Body of pancreas (tissue), 4 donors: ENCODE data around the gene KLC3. TPM values are rescaled to one million over a fixed set of nuclear protein-coding genes. Genes with fewer than 3 reads are reported as not detected.

Source experiments
- ATAC-seq: fragments of 150-250 bp; one replicate; pipeline ENCODE4 v1.9.1; 2016
- DNase-seq, 4 donors: peaks; one replicate each; pipeline ENCODE4 v3.0.0-alpha.2; 2019
- H3K27ac ChIP-seq, 4 donors: fragments of 200-600 bp; sonication (generic); 1 replicate in 3 of 4; 2 replicates in 1 of 4; pipeline versions ENCODE4 v1.5.1 to v1.6.1; 2016 to 2019; ENCODE audit warnings: mild to moderate bottlenecking in 1 of 4, mixed read lengths in 1 of 4, moderate library complexity in 1 of 4
- H3K27me3 ChIP-seq, 2 donors: fragments of 200-600 bp; sonication (generic); one replicate each; pipeline ENCODE4 v1.6.0; 2016; ENCODE audit warnings: mild to moderate bottlenecking in 1 of 2
- H3K36me3 ChIP-seq, 2 donors: fragments of 200-600 bp; sonication (generic); replicated peaks in 1 of 2; 2 replicates each; pipeline ENCODE4 v1.5.1; 2016; ENCODE audit warnings: low read depth in 2 of 2; ENCODE audit not compliant: insufficient read depth in 1 of 2
- H3K4me1 ChIP-seq: fragments of 200-600 bp; sonication (generic); one replicate; pipeline ENCODE4 v1.6.0; 2016
- H3K4me3 ChIP-seq, 2 donors: fragments of 200-600 bp; sonication (generic); 1 replicate in 1 of 2; 2 replicates in 1 of 2; pipeline ENCODE4 v1.5.1; 2016 to 2019
- H3K9me3 ChIP-seq, 3 donors: fragments of 200-600 bp; sonication (generic); 1 replicate in 2 of 3; 2 replicates in 1 of 3; pipeline ENCODE4 v1.5.1; 2016
- POLR2A ChIP-seq, 3 donors: fragments of 450-650 bp; IDR thresholded peaks; one replicate each; pipeline ENCODE4 v1.6.1; 2016; ENCODE audit warnings: antibody characterized with exemption in 3 of 3, mild to moderate bottlenecking in 2 of 3
- whole genome bisulfite sequencing, 2 donors: methylation state at CpG; one replicate each; pipeline ENCODE4 v1.1.5; 2017; 5-methylcytosine and 5-hydroxymethylcytosine counted together
- intact Hi-C: fragments of 100-400 bp; cut with DNase I; formaldehyde crosslinking; loops from one replicate; pipeline ENCODE4 v1.15.1; 2023
- total RNA-seq, 2 donors: library from RNA; depleted of rRNA; stranded (reverse); fragments of >200 nt; gene quantifications; one replicate each; pipeline ENCODE4 v1.1.0, GENCODE V29; 2016
- TF ChIP-seq, protein P1 (sequence below), 7 experiments: fragments of 450-650 bp in 4 of 7; fragments of 200-600 bp in 3 of 7; sonication (generic) in 3 of 7; IDR thresholded peaks; one replicate each; pipeline ENCODE4 v1.5.1; 2016 to 2019; ENCODE audit warnings: antibody characterized with exemption in 7 of 7

The KLC3 gene
- total RNA-seq, 2 donors from 2014 or later, result 1.3 to 11.7 TPM

DNA sequence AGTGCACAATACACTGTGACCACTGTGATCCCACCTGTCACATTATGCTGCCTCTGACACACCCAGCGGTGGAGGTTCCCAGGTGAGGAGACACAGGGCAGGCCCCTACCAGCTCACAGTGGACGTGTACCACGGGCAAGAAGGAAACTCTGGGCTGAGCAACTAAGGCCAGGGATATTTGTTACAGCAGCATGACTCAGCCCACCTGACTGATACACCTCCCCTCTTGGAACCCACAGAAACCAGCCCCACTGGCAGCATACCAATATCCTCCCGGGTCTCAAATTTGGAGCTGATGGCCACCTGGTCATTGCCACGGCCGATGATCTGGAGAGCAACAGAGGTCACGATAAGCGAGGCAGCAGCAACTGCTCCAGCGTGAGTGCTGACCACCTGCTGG lies 14.9 kb downstream of the KLC3 start:
- no peaks in the 10 kb centered on the region for H3K4me1 ChIP-seq
- ATAC-seq, result no peak
- no peak overlapping the region for H3K4me3 ChIP-seq
- DNase-seq, result no peak
- no peaks in the 10 kb centered on the region for H3K9me3 ChIP-seq
- H3K27ac ChIP-seq, result no peak overlapping the region
- no peaks in the 10 kb centered on the region for H3K27me3 ChIP-seq
- peaks cover 0 to 2% of the 10 kb centered on the region in 2 donors for H3K36me3 ChIP-seq
- intact Hi-C loops, result no loop called here
- TF ChIP-seq POLR2A (IDR thresholded peaks at IDR 0.05), result no peak
- TF ChIP-seq, protein P1, sequence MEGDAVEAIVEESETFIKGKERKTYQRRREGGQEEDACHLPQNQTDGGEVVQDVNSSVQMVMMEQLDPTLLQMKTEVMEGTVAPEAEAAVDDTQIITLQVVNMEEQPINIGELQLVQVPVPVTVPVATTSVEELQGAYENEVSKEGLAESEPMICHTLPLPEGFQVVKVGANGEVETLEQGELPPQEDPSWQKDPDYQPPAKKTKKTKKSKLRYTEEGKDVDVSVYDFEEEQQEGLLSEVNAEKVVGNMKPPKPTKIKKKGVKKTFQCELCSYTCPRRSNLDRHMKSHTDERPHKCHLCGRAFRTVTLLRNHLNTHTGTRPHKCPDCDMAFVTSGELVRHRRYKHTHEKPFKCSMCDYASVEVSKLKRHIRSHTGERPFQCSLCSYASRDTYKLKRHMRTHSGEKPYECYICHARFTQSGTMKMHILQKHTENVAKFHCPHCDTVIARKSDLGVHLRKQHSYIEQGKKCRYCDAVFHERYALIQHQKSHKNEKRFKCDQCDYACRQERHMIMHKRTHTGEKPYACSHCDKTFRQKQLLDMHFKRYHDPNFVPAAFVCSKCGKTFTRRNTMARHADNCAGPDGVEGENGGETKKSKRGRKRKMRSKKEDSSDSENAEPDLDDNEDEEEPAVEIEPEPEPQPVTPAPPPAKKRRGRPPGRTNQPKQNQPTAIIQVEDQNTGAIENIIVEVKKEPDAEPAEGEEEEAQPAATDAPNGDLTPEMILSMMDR (IDR thresholded peaks at IDR 0.05), result no peak
- 95 to 98% methylated on average over 6 of the region's 9 CpGs for WGBS, 2 donors

DNA sequence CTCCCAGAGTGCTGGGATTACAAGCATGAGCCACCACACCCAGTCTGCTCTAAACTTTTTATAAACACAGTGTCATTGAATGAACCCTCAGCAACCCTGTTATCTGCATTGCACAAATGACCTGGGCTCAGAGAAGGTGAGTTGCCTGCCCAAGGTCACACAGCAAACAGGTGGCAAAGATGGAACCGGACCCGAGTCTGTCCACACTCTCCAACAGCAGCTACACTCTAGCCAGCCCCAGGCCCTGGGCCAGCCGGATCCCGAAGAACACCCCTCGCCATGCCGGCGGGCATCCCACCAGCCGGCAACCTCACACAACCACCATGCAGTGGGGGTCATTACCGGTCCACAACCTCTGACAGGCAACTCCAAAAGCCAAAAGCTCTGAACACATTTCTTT lies 15.4 kb downstream of the KLC3 start:
- intact Hi-C loops, result no loop called here
- WGBS, 2 donors, result 96 to 100% methylated on average over 5 to 9 of the region's 9 CpGs
- H3K9me3 ChIP-seq, result no peaks in the 10 kb centered on the region
- no peak for ATAC-seq
- no peak overlapping the region for H3K27ac ChIP-seq
- no peak for DNase-seq
- H3K36me3 ChIP-seq, result peaks cover 0 to 2% of the 10 kb centered on the region in 2 donors
- no peaks in the 10 kb centered on the region for H3K4me1 ChIP-seq
- no peak overlapping the region for H3K4me3 ChIP-seq
- no peaks in the 10 kb centered on the region for H3K27me3 ChIP-seq
- TF ChIP-seq, protein P1 (IDR thresholded peaks at IDR 0.05), result no peak
- no peak for TF ChIP-seq POLR2A (IDR thresholded peaks at IDR 0.05)

DNA sequence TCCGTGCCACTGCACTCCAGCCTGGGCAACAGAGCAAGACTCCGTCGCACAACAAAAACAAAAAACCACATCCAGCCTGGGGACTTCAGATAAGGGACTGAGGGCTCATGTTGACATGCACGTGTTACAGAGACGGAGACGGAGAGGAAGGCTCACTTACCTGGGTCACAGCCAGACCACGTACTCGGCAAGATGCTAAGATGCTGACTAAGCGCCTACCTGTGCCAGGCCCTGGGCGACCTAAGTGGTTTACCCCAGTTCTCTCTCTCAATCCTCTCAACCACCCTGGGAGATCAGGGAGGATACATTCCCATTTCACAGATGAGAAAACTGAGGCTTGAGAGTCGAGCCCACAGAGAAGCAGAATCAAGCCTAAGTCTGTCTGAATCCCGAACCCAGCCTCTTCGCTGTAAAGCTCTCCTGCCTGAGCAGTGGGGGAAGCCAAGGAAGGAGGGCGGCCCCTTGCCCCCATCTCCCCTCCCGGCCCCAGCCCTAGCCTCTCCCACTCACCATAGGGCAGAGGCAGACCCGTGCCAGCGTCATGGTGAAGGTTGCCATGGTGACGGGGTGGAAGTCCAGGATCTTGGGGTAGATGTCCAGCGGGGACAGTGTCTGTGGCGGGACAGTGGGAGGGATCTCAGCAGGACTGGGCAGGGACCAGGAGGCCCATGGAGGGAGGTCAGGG lies 16.4 kb downstream of the KLC3 start:
- no peak for ATAC-seq
- no peak overlapping the region for H3K4me3 ChIP-seq
- 88 to 91% methylated on average over 15 to 20 of the region's 20 CpGs for WGBS, 2 donors
- intact Hi-C loops, result no loop called here
- no peaks in the 10 kb centered on the region for H3K27me3 ChIP-seq
- H3K36me3 ChIP-seq, result peaks cover 0 to 6% of the 10 kb centered on the region in 2 donors
- H3K4me1 ChIP-seq, result no peaks in the 10 kb centered on the region
- DNase-seq, result no peak
- H3K27ac ChIP-seq, result no peak overlapping the region
- no peaks in the 10 kb centered on the region for H3K9me3 ChIP-seq
- TF ChIP-seq, protein P1 (IDR thresholded peaks at IDR 0.05), result no peak
- no peak for TF ChIP-seq POLR2A (IDR thresholded peaks at IDR 0.05)

DNA sequence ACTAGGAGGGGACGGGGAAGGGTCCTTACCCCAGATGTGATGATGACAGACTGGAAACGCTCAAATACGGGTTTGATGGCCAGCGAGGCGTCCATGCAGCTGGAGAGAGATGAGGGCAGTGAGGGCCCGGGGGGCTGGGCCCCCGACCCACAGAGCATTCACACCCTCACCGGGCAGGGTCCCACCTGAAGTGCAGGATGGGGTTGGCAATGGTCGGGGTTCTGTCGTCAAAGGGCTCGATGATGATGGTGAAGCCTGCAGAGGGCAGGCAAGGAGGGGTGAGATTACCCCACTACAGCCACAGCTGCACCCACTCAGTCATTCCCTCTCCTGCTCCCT lies 16.9 kb downstream of the KLC3 start:
- Histone ChIP-seq H3K27ac (no peak overlapping the region), H3K27me3 (no peaks in the 10 kb centered on the region), H3K4me1 (no peaks in the 10 kb centered on the region), H3K4me3 (no peak overlapping the region), H3K9me3 (no peaks in the 10 kb centered on the region), H3K36me3 (peaks cover 0 to 6% of the 10 kb centered on the region in 2 donors)
- WGBS, 2 donors, result 92 to 96% methylated on average over 7 to 11 of the region's 11 CpGs
- DNase-seq (no peak), ATAC-seq (no peak)
- intact Hi-C loops, result no loop called here
- no peak for TF ChIP-seq POLR2A (IDR thresholded peaks at IDR 0.05)
- TF ChIP-seq, protein P1 (IDR thresholded peaks at IDR 0.05), result no peak

DNA sequence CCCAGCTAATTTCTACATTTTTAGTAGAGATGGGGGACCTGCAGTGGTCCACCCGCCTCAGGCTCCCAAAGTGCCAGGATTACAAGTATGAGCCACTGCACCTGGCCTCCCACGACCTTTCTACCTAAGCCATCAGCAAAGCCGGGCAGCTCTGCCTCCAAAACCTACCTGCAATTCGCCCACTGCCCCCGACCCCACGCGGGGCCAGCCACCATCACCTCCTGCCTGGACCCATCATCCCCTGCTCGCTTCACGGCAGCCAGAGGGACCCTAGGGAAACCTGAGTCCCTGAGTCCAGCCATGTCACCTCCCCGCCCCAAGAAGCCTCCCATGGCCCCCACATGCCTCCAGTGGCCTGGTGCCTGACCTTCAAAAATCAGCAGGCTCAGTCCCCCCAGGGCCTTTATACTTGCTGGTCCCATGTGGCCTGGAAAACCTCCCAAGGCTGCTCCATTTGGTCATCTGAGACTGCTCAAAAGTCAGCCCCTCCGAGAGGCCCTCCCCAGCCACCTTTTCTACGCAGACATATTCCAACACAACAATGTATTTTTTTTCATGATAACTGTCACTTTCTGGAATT lies 17.8 kb downstream of the KLC3 start:
- no peak overlapping the region for H3K4me3 ChIP-seq
- ATAC-seq (no peak), DNase-seq (no peak)
- intact Hi-C loops, result no loop called here
- H3K36me3 ChIP-seq, result peaks cover 0 to 6% of the 10 kb centered on the region in 2 donors
- no peak overlapping the region for H3K27ac ChIP-seq
- TF ChIP-seq, protein P1 (IDR thresholded peaks at IDR 0.05), result no peak
- no peak for TF ChIP-seq POLR2A (IDR thresholded peaks at IDR 0.05)
- WGBS, 2 donors, result 86 to 99% methylated on average over 3 to 12 of the region's 12 CpGs
- H3K27me3 ChIP-seq, result no peaks in the 10 kb centered on the region
- no peaks in the 10 kb centered on the region for H3K9me3 ChIP-seq
- no peaks in the 10 kb centered on the region for H3K4me1 ChIP-seq
